ENCODE data around the gene LHX3. TPM values are rescaled to one million over a fixed set of nuclear protein-coding genes. Genes with fewer than 3 reads are reported as not detected.

Gene LHX3
- total RNA-seq, 1 donor from 2014 or later, result not detected

DNA sequence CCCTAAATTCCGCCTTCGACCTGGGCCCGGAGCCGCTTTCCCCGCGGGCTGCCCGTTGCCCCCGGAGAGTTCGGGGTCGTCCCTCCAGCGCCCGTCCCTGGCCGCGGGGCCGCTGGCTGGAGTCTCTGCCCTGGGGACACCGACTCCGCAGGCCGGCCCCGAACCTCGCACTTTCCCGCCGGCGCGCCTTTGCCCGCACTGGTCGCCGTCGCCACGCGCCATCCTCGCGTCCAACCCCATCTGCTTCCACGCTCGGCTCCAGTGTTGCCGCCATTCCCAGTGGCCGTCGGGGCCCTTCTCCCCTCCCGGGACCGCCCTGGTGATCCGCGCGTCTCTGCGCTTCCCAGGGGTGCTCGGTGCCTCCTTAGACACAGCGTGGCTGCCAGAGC lies 11.0 kb downstream of the LHX3 start:
- H3K4me1 ChIP-seq, result peaks cover 19% of the 10 kb centered on the region
- no peaks in the 10 kb centered on the region for H3K36me3 ChIP-seq
- no peak overlapping the region for H3K27ac ChIP-seq (replicated peaks)
- TF ChIP-seq, protein P1, sequence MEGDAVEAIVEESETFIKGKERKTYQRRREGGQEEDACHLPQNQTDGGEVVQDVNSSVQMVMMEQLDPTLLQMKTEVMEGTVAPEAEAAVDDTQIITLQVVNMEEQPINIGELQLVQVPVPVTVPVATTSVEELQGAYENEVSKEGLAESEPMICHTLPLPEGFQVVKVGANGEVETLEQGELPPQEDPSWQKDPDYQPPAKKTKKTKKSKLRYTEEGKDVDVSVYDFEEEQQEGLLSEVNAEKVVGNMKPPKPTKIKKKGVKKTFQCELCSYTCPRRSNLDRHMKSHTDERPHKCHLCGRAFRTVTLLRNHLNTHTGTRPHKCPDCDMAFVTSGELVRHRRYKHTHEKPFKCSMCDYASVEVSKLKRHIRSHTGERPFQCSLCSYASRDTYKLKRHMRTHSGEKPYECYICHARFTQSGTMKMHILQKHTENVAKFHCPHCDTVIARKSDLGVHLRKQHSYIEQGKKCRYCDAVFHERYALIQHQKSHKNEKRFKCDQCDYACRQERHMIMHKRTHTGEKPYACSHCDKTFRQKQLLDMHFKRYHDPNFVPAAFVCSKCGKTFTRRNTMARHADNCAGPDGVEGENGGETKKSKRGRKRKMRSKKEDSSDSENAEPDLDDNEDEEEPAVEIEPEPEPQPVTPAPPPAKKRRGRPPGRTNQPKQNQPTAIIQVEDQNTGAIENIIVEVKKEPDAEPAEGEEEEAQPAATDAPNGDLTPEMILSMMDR (IDR thresholded peaks at IDR 0.05; ENCODE audit: borderline replicate concordance), result no peak
- no peak for DNase-seq
- H3K27me3 ChIP-seq (ENCODE audit: low read depth), result peaks cover 100% of the 10 kb centered on the region
- intact Hi-C loops (cut with micrococcal nuclease), result no loop called here
- no peak overlapping the region for H3K4me3 ChIP-seq
- H3K9me3 ChIP-seq (replicated peaks), result no peaks in the 10 kb centered on the region

DNA sequence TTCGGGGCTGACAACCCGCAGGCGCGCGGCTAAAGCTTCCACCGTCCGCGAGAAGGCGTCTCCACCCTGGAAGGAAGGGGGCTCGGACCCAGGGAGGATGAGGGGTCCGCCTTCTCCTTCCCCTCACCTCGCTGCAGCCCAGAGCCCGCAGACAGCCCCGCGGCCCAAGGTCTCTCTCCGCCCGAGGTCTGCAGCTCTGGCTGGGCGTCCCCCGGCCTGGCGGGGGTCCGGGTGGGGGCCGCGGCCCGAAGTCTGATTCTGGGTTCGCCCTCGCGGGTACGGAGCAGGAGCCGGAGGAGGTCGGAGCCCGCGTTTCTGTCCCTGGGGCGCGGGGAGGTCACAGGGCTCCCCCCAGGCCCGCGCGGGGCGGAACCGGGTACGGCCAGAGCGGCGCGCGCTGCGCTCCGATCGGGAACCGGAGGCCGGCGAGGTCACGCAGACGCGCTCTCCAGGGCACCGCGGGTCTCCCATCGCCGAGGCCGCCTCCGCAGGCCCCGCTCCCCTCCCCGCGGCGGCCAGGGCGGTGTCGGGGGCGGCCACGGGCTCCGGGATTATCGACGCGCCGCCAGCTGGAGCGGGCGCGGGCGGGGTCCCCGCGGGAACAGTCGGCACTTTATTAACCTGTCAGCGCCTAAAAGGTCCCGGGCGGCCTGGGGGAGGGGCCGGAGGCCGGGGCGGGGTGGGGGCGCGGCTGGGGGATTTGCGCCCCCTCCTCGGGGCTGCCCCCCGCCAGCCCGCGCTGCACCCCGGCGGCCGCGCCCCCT lies 11.6 kb downstream of the LHX3 start:
- no peak for DNase-seq
- H3K27ac ChIP-seq (replicated peaks), result no peak overlapping the region
- peaks cover 100% of the 10 kb centered on the region for H3K27me3 ChIP-seq (ENCODE audit: low read depth)
- intact Hi-C loops (cut with micrococcal nuclease), result no loop called here
- H3K36me3 ChIP-seq, result no peaks in the 10 kb centered on the region
- TF ChIP-seq, protein P1 (IDR thresholded peaks at IDR 0.05; ENCODE audit: borderline replicate concordance), result no peak
- peaks cover 14% of the 10 kb centered on the region for H3K4me1 ChIP-seq
- no peak overlapping the region for H3K4me3 ChIP-seq
- no peaks in the 10 kb centered on the region for H3K9me3 ChIP-seq (replicated peaks)

DNA sequence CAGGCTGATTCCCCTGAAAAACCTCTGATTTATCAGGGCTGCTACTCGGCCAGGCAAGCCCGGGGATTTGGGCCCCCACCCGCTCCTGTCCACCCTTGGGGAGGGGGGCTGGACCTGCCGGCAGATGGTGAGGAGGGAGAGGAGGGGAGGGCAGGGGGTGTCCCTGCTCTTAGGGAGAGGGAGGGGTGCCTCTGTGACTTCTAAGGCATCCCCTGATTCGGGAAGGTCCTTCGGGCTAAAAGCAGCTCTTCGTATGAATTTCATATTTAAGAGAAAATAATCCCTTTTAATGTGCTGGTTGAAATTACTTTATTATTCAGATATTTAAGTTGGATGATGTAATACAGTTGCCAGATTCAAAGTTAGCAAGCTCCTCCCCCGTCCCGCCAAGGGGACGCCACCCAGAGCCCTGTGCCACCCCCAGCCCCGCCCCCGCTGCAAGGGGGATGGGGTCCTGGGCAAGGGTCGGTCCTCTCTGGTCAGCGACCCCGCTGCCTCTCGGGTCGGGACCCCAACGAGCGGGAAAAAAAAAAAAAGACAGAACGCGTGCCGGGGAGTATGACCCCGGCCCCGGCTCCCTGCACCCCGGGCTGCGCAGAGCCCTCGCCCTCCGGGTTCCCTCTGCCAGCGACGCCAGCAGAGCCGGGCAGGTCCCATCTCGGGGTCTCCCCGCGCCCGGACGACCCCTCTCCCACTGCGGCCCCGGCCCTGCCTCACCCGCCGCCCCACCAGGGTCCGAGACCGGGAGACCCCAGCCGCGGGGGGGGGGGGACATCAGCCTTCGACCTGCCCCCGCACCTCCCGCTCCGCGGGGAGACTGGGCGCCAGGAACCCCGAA lies 12.4 kb downstream of the LHX3 start:
- TF ChIP-seq, protein P1 (IDR thresholded peaks at IDR 0.05; ENCODE audit: borderline replicate concordance), result no peak
- Histone ChIP-seq H3K4me1 (peaks cover 10% of the 10 kb centered on the region), H3K9me3 (replicated peaks) (no peaks in the 10 kb centered on the region), H3K27me3 (ENCODE audit: low read depth) (peaks cover 100% of the 10 kb centered on the region), H3K36me3 (no peaks in the 10 kb centered on the region), H3K27ac (replicated peaks) (no peak overlapping the region), H3K4me3 (no peak overlapping the region)
- no peak for DNase-seq
- intact Hi-C loops (cut with micrococcal nuclease), result no loop called here

DNA sequence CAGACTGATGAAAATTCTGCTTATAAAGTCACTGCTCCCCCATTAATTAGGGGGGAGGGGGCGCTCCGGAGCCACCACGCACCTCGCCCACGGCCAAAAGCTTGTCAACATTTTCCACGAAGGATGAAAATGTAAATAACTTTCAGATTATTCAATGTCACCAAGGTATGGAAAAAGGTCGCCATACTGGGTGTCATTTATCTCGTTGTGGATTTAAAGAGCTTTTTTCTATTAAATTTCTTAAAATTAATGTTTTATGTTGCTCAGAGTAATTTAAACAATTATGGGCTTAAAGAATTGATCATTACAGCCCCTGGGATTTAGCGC lies 13.0 kb downstream of the LHX3 start:
- intact Hi-C loops (cut with micrococcal nuclease), result no loop called here
- H3K27ac ChIP-seq (replicated peaks), result no peak overlapping the region
- TF ChIP-seq, protein P1 (IDR thresholded peaks at IDR 0.05; ENCODE audit: borderline replicate concordance), result no peak
- no peak for DNase-seq
- H3K27me3 ChIP-seq (ENCODE audit: low read depth), result peaks cover 100% of the 10 kb centered on the region
- H3K4me3 ChIP-seq, result no peak overlapping the region
- H3K9me3 ChIP-seq (replicated peaks), result no peaks in the 10 kb centered on the region
- H3K4me1 ChIP-seq, result peaks cover 10% of the 10 kb centered on the region
- H3K36me3 ChIP-seq, result no peaks in the 10 kb centered on the region

DNA sequence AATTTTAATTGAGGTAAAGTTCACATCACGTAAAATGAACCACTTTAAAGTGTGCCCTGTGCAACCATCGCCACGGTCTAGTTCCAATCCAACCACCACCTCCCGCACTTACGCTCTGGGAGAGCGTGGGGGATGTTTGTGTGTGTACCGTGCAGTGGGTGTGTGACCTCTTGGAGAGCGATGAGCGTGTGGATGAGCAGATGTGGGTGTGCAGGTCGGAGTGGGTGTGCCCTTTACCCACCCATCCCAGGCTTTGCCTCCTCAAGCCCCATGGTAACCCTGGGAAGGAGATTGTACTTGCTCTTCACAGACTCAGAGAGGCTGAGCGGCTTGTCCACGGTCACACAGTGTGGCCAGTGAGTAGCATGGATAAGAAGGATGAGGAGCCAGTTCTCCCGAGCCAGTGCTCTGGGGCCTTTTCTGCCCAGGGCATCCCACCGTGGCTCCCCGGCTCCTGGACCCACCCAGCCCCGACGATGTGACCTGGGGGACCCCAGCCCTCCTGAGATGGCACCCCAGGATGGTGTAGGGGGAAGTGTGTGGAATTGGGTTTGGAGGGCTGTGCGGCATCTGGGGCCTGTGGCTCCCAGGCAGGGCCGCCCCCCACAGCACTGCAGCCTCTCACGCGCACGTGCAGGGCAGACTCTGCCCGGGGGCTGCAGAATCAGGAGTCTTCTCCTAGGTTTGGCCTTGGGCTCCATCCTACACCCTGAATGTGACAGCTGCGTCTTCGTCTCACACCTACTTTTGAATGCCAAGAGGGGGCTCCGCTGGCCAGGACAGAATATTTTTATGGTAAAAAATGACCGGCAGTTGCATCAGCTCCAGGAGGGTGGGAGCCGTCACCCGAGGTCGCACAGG lies 13.6 kb downstream of the LHX3 start:
- DNase-seq, result no peak
- peaks cover 100% of the 10 kb centered on the region for H3K27me3 ChIP-seq (ENCODE audit: low read depth)

More for the DNA sequence above, 13.6 kb downstream of the LHX3 start:
- peaks cover 10% of the 10 kb centered on the region for H3K4me1 ChIP-seq
- no peaks in the 10 kb centered on the region for H3K36me3 ChIP-seq
- TF ChIP-seq, protein P1 (IDR thresholded peaks at IDR 0.05; ENCODE audit: borderline replicate concordance), result no peak
- H3K9me3 ChIP-seq (replicated peaks), result no peaks in the 10 kb centered on the region
- no peak overlapping the region for H3K4me3 ChIP-seq
- H3K27ac ChIP-seq (replicated peaks), result no peak overlapping the region
- intact Hi-C loops (cut with micrococcal nuclease), result no loop called here

All from left ventricle myocardium inferior (tissue), 1 donor.